GM23338 (cell line): ENCODE results near the gene NYAP2.

ENCODE experiments used
- CREB1 ChIP-seq: fragments of 250-450 bp; sonication (Bioruptor Pico); IDR thresholded peaks from 2 replicates; pipeline ENCODE4 v1.5.0; 2020; ENCODE audit warnings: low read depth, mild to moderate bottlenecking, moderate library complexity
- CTCF ChIP-seq, 2 experiments: fragments of 200-600 bp in 1 of 2; sonication (generic) in 1 of 2; conservative IDR thresholded peaks; 2 replicates each; pipeline versions ENCODE4 v1.5.1 to v1.6.1; 2016 to 2017; ENCODE audit warnings: antibody characterized with exemption in 2 of 2, low read depth in 2 of 2, mild to moderate bottlenecking in 2 of 2, moderate library complexity in 1 of 2
- ETS1 ChIP-seq: IDR thresholded peaks from 2 replicates; pipeline ENCODE4 v1.6.1; 2016; ENCODE audit warnings: antibody characterized with exemption
- EZH2 ChIP-seq: fragments of 200-600 bp; sonication (generic); IDR thresholded peaks from one replicate; pipeline ENCODE4 v1.8.0; 2017; ENCODE audit warnings: antibody characterized with exemption, mild to moderate bottlenecking, low read depth; ENCODE audit not compliant: unreplicated experiment
- EZH2phosphoT487 ChIP-seq: fragments of 200-600 bp; sonication (generic); IDR thresholded peaks from one replicate; pipeline ENCODE4 v1.8.1; 2018; ENCODE audit warnings: antibody characterized with exemption; ENCODE audit not compliant: unreplicated experiment
- POLR2AphosphoS5 ChIP-seq: IDR thresholded peaks from 2 replicates; pipeline ENCODE4 v1.6.1; 2016; ENCODE audit warnings: antibody characterized with exemption, low read depth
- REST ChIP-seq: IDR thresholded peaks from one replicate; pipeline ENCODE4 v1.6.1; 2018; ENCODE audit warnings: antibody characterized with exemption; ENCODE audit not compliant: unreplicated experiment
- STAT1 ChIP-seq: IDR thresholded peaks from one replicate; pipeline ENCODE4 v1.6.1; 2016; ENCODE audit warnings: antibody characterized with exemption; ENCODE audit not compliant: unreplicated experiment
- ZNF331 ChIP-seq: fragments of 250-450 bp; sonication (Bioruptor Pico); IDR thresholded peaks from 2 replicates; pipeline ENCODE4 v1.5.0; 2020; ENCODE audit warnings: low read depth, mild to moderate bottlenecking, moderate library complexity

- TF ChIP-seq EZH2 = no peak
- TF ChIP-seq EZH2phosphoT487 = no peak
- no peak for TF ChIP-seq REST
- TF ChIP-seq CTCF (conservative IDR thresholded peaks at IDR 0.05; ENCODE audit: low read depth in 2 of 2) = no peak
- no peak for TF ChIP-seq ETS1
- TF ChIP-seq POLR2AphosphoS5 = no peak
- TF ChIP-seq ZNF331 (CRISPR knock-in tag) = no peak
- no peak for TF ChIP-seq CREB1 (CRISPR knock-in tag)
- no peak for TF ChIP-seq STAT1
Measured at GRCh38 chr2:225569995-225570394, 170.5 kb downstream of the NYAP2 start.
